ENCODE measurements around the gene FXYD3.
"Not testable (repeated sequence)": the region's sequence is repeated elsewhere in the genome, so short reads cannot be mapped to it uniquely, and the experiment has no call there.

Gene FXYD3

DNA sequence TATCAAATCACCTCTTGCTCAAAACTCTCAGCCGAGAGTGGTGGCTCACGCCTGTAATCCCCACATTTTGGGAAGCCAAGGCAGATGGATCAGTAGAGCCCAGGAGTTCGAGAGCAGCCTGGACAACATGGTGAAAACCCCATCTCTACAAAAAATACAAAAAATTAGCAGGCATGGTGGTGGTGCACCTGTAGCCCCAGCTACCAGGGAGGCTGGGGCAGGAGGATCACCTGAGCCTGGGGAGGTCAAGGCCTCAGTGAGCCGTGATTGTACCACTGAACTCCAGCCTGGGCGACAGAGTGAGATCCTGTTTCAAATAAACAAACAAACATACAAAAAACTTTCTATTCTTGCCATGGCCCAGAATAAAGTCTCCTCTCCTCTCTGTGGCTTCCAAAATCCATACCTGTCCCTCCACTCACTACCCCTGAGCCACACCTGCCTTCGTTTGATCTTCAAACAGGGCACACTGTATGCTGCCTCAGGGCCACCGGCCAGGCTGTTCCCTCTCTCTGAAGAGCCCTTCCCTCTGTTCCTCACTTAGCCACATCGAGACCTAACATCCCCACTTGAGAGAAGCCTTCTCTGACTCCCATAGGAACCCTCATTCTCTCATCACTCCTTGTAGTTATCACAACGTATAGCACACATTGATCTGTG lies 12.9 kb downstream of the FXYD3 start:
- Mint-ChIP-seq H3K27me3 (peaks cover 19% of the 10 kb centered on the region), H3K27ac (no peak overlapping the region), H3K4me1 (peaks cover 16% of the 10 kb centered on the region), H3K36me3 (no peaks in the 10 kb centered on the region), H3K9me3 (no peaks in the 10 kb centered on the region), H3K4me3 (no peak overlapping the region)
- CTCF ChIA-PET = no interaction called here
- DNase-seq = no peak

DNA sequence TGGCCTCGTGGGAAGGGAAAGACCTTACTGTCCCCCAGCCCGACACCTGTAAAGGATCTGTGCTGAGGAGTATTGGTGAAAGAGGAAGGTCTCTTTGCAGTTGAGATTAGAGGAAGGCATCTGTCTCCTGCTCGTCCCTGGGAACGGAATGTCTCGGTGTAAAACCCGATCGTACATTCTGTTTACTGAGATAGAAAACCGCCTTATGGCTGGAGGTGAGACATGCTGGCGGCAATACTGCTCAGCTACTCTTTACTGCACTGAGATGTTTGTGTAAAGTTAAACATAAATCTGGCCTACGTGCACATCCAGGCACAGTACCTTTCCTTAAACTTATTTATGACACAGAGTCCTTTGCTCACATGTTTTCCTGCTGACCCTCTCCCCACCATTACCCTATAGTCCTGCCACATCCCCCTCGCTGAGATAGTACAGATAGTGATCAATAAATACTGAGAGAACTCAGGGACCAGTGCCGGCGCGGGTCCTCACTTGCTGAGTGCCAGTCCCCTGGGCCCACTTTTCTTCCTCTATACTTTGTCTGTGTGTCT lies 14.2 kb downstream of the FXYD3 start:
- H3K9me3 Mint-ChIP-seq, H3K36me3 Mint-ChIP-seq, H3K4me3 Mint-ChIP-seq, H3K27me3 Mint-ChIP-seq, CTCF ChIA-PET, H3K4me1 Mint-ChIP-seq, DNase-seq, H3K27ac Mint-ChIP-seq: not testable (repeated sequence)

DNA sequence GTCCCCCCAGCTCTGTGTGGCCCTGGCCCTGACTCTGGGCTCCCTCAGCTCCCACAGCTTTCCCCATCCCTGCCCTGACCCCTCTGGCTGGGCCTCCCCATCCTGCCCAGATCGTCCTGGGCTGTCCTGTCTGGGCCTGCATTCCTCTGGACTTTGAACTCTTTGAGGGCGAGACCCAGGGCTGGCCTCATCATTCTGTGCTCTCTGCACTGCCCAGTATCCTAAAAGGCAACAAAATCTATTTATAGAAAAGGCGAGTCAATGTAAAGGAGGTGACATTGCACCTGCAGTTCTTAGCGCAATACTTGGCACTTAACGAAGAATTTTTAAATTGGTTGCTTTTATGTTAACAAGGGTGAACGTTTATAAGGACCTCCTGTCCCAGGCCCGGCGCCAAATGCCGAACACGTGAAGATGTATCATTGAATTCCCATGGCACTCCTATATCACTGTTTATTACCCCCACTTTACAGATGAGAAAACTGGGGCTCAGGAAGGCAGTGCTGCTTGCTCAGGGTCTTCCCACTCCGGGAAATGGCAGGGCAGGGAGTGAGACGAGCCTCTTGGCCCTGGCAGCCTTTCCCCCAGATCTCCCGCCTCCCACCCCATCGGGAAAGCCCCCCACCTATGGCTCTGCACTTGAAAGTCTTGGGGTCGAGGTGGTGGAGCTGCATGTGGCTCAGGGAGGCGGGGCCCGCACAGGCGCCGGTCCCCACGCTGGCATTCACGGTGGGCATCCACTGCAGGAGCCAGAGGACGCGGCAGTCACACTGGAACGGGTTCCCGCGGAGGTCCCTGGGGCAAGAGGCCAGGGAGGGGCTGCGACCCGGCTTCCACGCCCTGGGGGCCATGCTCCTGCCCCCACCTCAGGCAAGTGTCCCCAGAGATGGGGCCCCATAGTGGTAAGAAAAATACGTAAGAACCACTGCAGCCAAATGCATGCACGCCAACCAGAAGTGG lies 15.4 kb downstream of the FXYD3 start:
- peaks cover 4% of the 10 kb centered on the region for H3K4me1 Mint-ChIP-seq
- CTCF ChIA-PET = no interaction called here
- no peak overlapping the region for H3K27ac Mint-ChIP-seq
- H3K9me3 Mint-ChIP-seq = no peaks in the 10 kb centered on the region
- H3K36me3 Mint-ChIP-seq = no peaks in the 10 kb centered on the region
- DNase-seq = no peak
- H3K27me3 Mint-ChIP-seq = peaks cover 14% of the 10 kb centered on the region
- no peak overlapping the region for H3K4me3 Mint-ChIP-seq

DNA sequence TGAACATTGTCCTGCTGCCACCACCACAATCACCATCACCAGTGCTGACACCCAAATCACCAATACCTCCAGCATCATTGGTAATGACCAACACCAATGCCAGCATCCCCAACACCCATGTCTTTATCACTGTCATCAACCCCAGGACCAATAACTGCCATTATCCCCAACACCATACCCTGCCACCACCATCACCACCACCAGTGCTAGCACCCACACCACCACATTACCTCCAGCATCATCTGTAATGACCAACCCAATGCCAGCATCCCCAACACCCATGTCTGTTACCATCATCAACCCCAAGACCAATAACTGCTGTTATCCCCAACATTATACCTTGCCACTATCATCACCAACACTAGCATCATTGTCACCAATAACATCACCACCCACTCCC lies 16.6 kb downstream of the FXYD3 start:
- no peak overlapping the region for H3K27ac Mint-ChIP-seq
- H3K36me3 Mint-ChIP-seq = no peaks in the 10 kb centered on the region
- CTCF ChIA-PET = no interaction called here
- H3K27me3 Mint-ChIP-seq = peaks cover 20% of the 10 kb centered on the region
- no peaks in the 10 kb centered on the region for H3K9me3 Mint-ChIP-seq
- H3K4me3 Mint-ChIP-seq = no peak overlapping the region
- no peak for DNase-seq
- H3K4me1 Mint-ChIP-seq = peaks cover 4% of the 10 kb centered on the region

DNA sequence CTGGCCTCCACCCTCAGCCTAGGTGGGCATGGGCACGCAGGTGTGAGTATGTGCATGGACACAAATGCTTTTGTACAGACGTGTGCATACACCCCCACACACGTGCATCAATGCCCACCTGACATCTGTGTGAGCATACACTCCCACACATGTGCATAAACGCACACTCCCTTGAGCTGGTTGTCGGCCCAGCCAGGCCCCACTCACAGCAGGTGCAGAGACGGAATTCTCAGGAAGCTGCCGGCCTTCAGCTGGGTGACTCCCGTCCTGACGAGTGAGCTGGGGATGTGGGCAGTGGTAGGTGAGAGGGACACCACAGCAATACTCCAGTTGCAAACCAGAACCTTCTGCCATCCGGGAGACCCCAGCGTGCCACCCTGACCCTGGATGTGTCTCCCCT lies 18.2 kb downstream of the FXYD3 start:
- H3K4me1 Mint-ChIP-seq = peaks cover 4% of the 10 kb centered on the region
- no peaks in the 10 kb centered on the region for H3K36me3 Mint-ChIP-seq
- H3K27me3 Mint-ChIP-seq = peaks cover 28% of the 10 kb centered on the region
- CTCF ChIA-PET = interaction anchor here (1.2 to 4.7 kb wide), 3 partner anchors 9 to 90 kb away, joined by 4 to 19 read pairs (median 18); no protein-coding TSS in a partner anchor
- H3K9me3 Mint-ChIP-seq = no peaks in the 10 kb centered on the region
- H3K27ac Mint-ChIP-seq = no peak overlapping the region
- no peak for DNase-seq
- no peak overlapping the region for H3K4me3 Mint-ChIP-seq

DNA sequence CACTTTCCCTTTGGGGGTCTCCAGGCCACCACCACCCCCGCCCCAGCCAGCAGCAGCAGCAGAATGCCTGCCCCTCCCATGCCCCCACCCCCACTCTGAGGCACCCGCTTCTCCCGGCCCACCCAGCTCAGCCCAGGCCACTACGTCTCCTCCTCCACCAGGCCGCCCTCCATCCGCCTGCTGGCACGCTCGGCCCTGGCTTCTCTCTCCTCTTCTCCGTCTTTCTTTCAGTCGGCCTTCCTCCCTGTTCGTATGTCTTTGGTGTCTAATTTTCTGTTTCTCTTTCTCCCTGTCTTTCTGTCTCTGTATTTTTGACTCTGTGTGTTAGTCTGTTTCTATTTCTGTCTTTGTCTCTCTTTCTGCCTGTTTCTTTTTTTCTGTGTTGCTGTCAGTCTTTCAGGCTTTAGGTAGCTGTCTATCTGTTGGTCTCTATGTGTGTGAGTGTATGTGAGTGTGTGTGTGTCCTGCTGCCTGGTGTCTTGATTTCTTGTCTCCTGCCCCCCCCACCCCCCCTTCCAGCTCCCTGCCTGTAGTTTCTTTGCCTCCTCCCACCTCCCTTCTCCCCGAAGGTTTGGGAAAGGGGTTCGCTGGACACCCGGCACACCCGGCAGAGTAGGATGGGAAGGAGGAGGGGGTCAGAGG lies 19.1 kb downstream of the FXYD3 start, which contains the start of gene LGI4:
Gene LGI4, minus strand, starts transcription at position 459 of the 642 bp plus-strand sequence. Its CDS starts 379 bp downstream, at position 80.
- no peak within 1 kb of the TSS for H3K4me3 Mint-ChIP-seq
- CTCF ChIA-PET = interaction anchor here (0.7 to 4.7 kb wide), 10 partner anchors 10 to 328 kb away, joined by 3 to 39 read pairs (median 4); partner anchors contain the start of gene FXYD3
- H3K27me3 Mint-ChIP-seq = peaks cover 24% of the 10 kb centered on the region
- H3K4me1 Mint-ChIP-seq = peaks cover 4% of the 10 kb centered on the region
- no peak within 1 kb of the TSS for H3K27ac Mint-ChIP-seq
- no peaks in the 10 kb centered on the region for H3K9me3 Mint-ChIP-seq
- no peak for DNase-seq
- no peaks in the 10 kb centered on the region for H3K36me3 Mint-ChIP-seq

DNA sequence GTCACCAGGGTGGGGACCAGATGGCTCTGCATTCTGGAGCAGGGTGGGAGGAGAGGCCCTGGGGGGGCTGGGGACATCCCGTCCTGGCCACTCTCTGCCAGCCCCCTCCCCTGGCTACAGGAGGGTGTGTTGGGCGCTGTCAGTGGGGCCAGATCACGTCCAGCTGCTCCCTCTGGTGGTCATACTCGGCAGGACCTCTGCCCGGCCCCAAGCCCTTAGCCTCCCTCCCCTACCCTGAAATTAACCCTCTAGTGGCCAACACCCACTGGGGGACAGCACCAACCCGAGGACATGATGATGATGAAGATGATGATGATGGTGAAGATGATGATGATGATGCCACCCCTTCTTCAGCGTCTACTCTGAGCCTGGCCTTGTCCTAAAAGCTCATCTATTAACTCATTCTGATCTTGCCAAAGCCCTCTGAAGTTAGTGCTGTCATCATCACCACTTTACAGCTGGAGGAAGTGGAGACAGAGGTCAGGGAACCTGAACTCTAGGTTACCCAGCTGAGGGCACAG lies 19.8 kb downstream of the FXYD3 start:
- DNase-seq = peak; percentile 77
- Mint-ChIP-seq H3K9me3 (no peaks in the 10 kb centered on the region), H3K4me3 (no peak overlapping the region)

DNA sequence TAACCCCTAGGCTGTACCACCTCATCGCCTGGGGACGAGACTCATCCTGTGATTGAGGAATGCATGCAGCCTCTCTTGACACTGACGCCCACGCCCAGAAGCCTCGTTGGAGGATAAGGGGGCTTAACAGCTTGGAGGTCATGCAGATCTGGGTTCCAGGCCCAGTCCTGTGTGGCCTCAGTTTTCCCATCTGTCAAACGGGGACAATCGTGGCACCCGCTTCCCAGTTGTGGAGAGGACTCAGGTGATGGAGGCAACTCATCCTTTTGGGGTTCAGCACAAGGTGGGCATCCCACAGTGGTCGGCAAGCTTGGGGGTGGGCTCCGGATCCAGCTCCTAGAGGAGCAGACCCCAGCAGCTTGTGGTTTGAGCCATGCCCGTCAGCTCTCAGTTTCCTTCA lies 20.6 kb downstream of the FXYD3 start:
- Mint-ChIP-seq H3K9me3 (no peaks in the 10 kb centered on the region), H3K27ac (no peak overlapping the region), H3K4me1 (peaks cover 10% of the 10 kb centered on the region), H3K27me3 (peaks cover 32% of the 10 kb centered on the region), H3K4me3 (no peak overlapping the region), H3K36me3 (no peaks in the 10 kb centered on the region)
- CTCF ChIA-PET = interaction anchor here (0.7 to 4.7 kb wide), 10 partner anchors 11 to 93 kb away, joined by 3 to 39 read pairs (median 9); partner anchors contain the start of gene FXYD3
- no peak for DNase-seq

More for the DNA sequence above, 19.8 kb downstream of the FXYD3 start:
- Mint-ChIP-seq H3K36me3 (no peaks in the 10 kb centered on the region), H3K4me1 (peaks cover 4% of the 10 kb centered on the region), H3K27ac (no peak overlapping the region), H3K27me3 (peaks cover 27% of the 10 kb centered on the region)
- CTCF ChIA-PET = interaction anchor here (0.7 to 4.7 kb wide), 14 partner anchors 11 to 327 kb away, joined by 3 to 39 read pairs (median 5); partner anchors contain the start of gene FXYD3

DNA sequence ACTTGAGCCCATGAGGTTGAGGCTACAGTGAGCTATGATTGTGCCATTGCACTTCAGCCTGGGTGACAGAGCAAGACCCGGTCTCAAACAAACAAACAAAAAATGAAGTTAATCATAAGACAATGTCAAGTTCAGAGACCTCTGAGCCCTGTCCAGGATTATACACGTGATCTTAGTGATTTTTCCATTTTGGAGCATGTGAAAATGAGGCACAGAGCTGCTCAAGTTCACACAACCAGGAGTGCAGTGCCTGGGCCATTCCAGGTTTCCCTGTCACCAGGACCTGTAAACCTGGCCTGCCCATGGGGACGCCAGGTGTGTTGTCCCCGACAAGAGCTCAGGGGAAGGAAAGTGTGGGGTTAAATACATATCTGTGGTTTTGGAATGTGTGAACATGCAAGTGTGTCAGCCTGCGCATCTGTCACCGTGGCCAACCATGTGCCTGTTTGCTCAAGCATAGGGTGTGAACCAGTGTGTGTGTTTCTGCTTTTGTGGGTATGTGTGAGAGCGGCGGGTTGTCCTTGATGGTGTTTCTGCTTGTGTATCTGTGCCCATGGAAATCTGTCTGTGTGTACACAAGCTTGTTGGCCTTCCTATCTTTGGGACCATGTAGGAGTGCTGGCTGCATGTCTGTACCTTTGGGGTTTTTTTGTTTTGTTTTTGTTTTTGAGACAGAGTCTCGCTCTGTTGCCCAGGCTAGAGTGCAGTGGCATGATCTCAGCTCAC lies 21.5 kb downstream of the FXYD3 start:
- no peak for DNase-seq
- Mint-ChIP-seq H3K27me3 (peaks cover 39% of the 10 kb centered on the region), H3K36me3 (no peaks in the 10 kb centered on the region), H3K27ac (no peak overlapping the region), H3K4me1 (peaks cover 18% of the 10 kb centered on the region), H3K9me3 (no peaks in the 10 kb centered on the region), H3K4me3 (no peak overlapping the region)
- CTCF ChIA-PET = interaction anchor here (0.8 to 4.7 kb wide), 8 partner anchors 13 to 94 kb away, joined by 3 to 39 read pairs (median 6); partner anchors contain the start of gene FXYD3

DNA sequence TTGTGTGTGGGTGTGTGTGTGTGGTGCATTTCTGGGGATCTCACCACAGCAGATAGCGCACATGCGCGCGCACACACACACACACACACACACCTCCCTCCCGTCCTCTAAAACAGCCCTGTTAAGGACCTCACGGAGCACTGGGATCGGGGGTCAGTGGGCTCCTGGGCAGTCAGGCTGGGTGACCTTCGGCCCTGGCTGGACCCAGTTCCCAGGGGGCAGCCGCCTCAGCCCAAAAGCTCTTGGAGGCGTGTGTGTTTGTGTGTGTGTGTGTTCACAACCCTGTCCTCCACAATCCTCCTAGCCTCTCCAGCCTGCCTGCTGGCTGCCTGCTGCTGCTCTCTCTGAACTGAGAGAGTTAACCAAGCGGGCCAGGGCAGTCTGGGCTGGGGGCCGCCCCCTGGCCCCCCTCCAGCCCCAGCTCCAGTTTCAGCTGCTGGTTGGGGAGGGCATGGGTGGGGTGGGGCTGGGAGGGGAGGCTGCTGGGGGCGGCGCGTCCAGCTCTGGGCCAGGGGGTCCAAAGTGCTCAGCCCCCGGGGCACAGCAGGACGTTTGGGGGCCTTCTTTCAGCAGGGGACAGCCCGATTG lies 22.8 kb downstream of the FXYD3 start, which contains the start of gene FXYD1:
Gene FXYD1, plus strand, starts transcription at position 520 of the 588 bp plus-strand sequence. CDS start 1,256 bp downstream, outside the sequence.
- H3K4me3 Mint-ChIP-seq = no peak within 1 kb of the TSS
- CTCF ChIA-PET = interaction anchor here (3.6 to 4.7 kb wide), 2 partner anchors 71 to 95 kb away, joined by 19 to 39 read pairs; no protein-coding TSS in a partner anchor
- H3K36me3 Mint-ChIP-seq = no peaks in the 10 kb centered on the region
- peaks cover 27% of the 10 kb centered on the region for H3K4me1 Mint-ChIP-seq
- no peak for DNase-seq
- H3K27ac Mint-ChIP-seq = no peak within 1 kb of the TSS
- no peaks in the 10 kb centered on the region for H3K9me3 Mint-ChIP-seq
- H3K27me3 Mint-ChIP-seq = peaks cover 51% of the 10 kb centered on the region

DNA sequence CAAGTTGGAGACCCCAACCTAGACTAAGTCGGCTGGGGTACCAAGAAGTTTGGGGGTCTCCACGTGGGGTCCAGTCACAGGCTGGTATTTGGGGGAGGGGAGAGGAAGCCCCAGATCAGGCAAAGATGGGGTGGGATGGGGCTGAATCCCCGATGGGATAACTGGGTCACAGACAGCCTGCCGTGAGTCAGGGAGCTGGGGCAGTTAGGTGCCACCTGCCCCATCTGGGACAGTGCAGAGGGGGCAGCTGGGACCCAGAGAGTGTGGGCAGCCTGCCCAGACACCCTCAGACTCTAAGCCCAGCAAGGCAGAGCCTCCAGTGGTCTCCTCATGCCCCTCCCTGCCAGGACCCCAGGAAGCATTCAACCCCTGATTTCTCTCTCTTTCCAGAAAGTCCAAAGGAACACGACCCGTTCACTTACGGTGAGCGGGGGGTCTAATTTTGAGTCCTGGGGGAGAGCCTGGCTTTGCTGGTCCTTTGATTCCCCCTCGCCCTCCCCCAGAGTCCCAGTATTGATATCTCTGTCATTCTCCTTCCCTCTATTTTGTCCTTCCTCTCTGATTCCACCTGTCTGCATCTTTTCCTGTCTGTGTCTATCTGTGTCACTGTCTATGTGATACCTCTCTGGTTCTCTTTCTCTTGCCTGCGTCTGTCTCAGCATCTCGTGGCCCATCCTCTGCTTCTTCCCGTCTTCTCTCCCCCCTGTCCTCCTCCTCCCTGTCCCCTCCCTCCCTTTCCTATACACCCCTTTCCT lies 24.8 kb downstream of the FXYD3 start:
- Mint-ChIP-seq H3K4me3 (no peak overlapping the region), H3K9me3 (no peaks in the 10 kb centered on the region), H3K4me1 (peaks cover 44% of the 10 kb centered on the region), H3K36me3 (no peaks in the 10 kb centered on the region), H3K27ac (no peak overlapping the region), H3K27me3 (peaks cover 70% of the 10 kb centered on the region)
- no peak for DNase-seq
- CTCF ChIA-PET = interaction anchor here (0.6 to 5.9 kb wide), 10 partner anchors 12 to 193 kb away, joined by 3 to 50 read pairs (median 8); partner anchors contain the start of genes FXYD5 and USF2
